Nucleus accumbens (tissue), 56 donors: Measurements from ENCODE around the gene ERN2.
"Not testable (repeated sequence)": the region's sequence is repeated elsewhere in the genome, so short reads cannot be mapped to it uniquely, and the experiment has no call there.

ENCODE experiments used
- DNase-seq, 56 donors: peaks; one replicate each; lab custom pipeline; 2025; lab: John Stamatoyannopoulos, UW

The ERN2 gene

GRCh38 chr16:23712976-23713375 is at the start of gene ERN2:
Gene ERN2, minus strand, starts transcription at chr16:23713222. Its CDS starts 35 bp downstream, at chr16:23713187.
- no peak for DNase-seq

- DNase-seq, result no peak
These were observed 45.1 kb upstream of the ERN2 start for GRCh38 chr16:23757937-23758619.

DNA sequence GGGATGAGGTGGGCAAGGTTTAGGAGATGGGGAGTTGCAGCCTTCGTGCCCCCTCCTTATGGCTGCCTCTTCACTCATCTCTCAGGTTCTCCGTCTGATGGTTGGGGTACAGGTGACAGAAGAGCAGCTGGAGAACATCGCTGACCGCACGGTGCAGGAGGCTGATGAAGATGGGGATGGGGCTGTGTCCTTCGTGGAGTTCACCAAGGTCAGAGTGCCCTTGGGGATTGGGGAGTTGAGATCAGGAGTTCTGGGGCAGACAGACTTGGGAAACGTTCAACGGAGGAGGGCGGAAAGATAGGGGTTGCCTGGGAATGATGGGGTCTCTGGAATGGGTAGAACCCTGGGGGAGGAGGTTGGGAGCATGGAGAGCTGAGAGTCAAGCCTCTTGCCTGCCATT is 44.1 kb upstream of the ERN2 start:
- DNase-seq, result no peak

- no peak for DNase-seq
These were observed 42.4 kb upstream of the ERN2 start for GRCh38 chr16:23755484-23755809.

- DNase-seq, result peak in 2 of 56 donors; percentile 2 to 45
These were observed 41.8 kb upstream of the ERN2 start, which contains the start of gene CHP2 for GRCh38 chr16:23754594-23755483. Gene CHP2, plus strand, starts transcription at chr16:23755026. Its CDS starts 24 bp downstream, at chr16:23755050.

DNA sequence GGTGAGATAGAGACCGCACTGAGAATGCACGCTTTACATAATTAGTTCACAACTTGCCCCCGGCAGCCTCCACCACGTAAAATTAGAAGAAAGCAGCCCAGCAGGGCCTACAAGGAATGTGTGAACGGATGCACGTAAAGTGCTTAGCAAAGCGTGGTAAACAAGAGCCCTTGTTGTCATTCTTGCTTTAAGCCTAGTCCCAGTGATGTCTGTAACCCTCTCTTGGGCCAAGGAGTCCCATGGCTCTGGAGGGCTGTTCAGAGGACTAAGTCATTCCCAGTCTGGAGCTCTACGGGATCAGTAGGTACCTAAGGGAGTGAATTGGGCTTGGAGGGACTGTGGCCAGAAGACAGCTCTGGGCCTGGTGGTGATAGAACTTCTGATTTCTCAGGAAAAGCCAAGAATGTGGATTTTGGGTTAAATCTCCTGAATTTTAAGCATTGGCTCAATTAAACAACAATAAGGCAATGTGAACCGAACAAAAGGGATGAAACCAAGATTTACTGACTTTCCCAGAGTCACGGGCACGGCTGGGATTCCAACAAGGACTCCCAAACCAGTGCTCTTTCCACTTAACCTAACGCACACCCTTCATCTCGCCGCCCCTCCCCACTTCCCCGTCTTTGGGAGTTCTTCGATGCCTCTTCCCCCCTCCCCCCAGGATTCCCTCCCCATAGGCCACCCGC is 41.0 kb upstream of the ERN2 start:
- no peak for DNase-seq

GRCh38 chr16:23751053-23751452 is 38.0 kb upstream of the ERN2 start:
- not testable (repeated sequence) for DNase-seq

- DNase-seq, result no peak
These were observed 35.6 kb upstream of the ERN2 start for GRCh38 chr16:23748630-23749029.

- no peak for DNase-seq
These were observed 32.2 kb upstream of the ERN2 start for GRCh38 chr16:23745263-23745662.

- no peak for DNase-seq
These were observed 29.7 kb upstream of the ERN2 start for GRCh38 chr16:23742766-23743165.

GRCh38 chr16:23741675-23742303 is 28.8 kb upstream of the ERN2 start:
- DNase-seq, result no peak

DNA sequence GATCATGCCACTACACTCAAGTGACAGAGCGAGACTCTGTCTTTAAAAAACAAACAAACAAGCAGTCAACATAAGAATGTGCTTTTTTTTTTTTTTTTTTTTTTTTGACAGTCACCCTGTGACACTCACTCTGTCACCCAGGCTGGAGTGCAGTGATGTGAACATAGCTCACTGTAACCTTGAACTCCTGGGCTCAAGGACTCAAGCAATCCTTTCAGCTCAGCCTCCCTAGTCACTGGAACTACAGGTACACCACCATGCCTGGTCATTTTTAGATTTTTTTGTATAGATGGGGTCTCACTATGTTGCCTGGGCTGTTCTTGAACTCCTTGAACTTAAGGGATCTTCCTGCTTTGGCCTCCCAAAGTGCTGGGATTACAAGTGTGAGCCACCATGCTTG is 26.5 kb upstream of the ERN2 start:
- DNase-seq, result no peak

DNA sequence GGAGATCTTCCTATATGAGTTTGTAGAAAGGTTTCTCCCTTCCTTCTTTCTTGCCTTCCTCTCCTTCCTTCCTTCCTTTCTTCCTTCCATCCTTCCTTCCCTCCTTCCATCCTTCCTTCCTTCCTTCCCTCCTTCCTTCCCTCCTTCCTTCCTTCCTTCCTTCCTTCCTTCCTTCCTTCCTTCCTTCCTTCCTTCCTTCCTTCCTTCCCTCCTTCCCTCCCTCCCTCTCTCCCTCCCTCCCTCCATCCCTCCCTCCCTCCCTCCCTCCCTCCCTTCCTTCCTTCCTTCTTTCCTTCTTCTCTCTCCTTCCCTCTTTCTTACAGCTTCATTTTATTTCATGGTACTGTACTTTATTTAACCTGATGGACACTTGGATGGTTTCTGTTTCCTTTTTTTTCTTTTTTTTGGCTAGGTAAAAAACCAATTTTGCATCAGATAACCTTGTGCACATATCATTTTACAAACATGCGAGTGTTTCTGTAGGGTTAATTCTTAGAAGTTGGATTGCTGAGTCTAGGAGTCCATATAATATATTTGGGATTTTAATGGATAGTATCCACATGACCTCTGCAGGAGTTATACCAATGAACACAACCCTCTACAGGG is 24.5 kb upstream of the ERN2 start:
- DNase-seq, result not testable (repeated sequence)

GRCh38 chr16:23734176-23734893 is 21.3 kb upstream of the ERN2 start:
- no peak for DNase-seq

DNA sequence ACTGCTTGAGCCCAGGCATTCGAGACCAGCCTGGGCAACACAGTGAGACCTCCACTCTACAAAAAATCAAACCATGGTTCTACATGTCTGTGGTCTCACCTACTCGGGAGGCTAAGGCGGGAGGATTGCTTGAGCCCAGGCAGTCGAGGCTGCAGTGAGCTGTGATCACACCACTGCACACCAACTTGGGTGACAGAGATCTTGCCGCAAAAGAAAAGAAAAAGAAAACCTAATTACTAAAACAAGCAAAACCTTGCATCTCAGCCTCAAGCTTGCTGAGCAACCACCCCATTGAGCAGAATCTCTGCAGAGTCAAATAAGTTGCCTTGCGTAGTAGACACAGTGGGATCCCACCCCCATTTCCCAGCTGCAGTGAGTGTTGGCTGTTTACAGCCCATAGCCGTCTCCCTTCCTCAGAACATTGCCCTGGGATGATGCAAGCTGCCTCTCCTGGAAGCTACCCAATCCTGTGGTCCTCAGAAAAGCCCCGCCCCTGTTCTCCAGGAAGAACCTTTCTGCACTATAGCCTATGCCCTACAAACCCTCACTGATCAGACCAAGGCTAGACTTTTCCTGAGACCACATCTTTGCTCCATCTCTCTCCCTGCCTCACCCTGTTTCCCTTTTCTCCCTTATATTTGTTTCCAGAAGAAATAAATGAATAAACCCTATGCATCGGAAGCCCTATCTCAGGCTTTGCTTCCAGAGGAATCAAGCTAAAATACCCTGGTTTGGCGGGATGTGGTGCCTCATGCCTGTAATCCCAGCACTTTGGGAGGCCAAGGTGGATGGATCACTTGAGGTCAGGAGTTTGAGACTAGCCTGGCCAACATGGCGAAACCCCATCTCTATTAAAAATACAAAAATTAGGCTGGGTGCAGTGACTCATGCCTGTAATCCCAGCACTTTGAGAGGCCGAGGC is 16.7 kb upstream of the ERN2 start:
- no peak for DNase-seq

DNA sequence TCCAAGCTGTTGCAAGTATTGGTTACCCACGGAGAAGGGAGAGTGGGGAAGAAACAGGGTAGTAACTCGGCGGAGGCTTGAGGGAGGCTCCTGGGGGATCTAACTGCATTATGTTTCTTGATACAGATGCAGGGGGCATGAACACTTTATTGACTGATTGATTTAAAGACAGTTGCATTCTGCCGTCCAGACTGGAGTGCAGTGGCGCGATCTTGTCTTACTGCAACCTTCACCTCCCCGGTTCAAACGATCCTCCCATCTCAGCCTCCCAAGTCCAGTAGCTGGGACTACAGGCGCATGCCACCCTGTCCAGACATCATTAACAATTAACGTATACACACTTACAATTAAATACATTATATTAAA is 15.1 kb upstream of the ERN2 start:
- DNase-seq, result no peak

DNA sequence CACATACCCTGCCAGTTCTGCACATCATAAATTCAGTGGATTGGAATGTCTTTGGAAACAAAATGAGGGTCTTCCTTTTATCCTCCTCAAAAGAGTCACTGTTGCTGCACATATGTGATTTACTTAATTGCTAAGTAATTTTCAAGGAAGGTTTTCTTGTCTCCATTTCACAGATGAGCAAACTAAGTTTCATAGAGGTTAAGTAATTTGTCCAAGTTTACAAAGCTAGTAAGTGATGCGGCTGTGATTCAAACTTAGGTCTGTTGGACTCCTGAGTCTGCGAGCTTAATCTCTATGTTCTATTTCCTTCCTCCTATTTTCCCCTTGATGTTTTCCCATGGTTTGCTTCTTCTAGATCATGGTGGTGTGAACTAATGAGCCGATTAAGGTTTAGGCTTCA is 13.7 kb upstream of the ERN2 start:
- no peak for DNase-seq

DNA sequence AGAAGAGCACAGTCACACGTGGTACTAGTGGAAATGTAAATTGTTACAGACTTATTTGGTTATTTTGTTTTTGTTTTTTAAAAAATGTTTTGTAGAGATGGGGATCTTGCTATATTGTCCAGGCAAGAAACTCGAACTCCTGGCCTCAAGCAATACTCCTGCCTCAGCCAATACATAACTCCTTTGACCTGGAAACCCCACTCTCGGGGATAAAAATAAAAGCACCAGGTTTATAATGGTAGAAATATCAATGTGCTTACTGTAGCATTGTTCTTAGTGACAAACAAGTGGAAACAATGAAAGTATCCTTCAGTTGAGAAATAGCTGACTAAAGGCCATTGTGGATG is 11.7 kb upstream of the ERN2 start:
- no peak for DNase-seq
